H1 (cell line): ENCODE results near the gene AHR.

ENCODE experiments used
- EGR1 ChIP-seq: IDR thresholded peaks from 2 replicates; pipeline ENCODE4 v1.6.1; 2011; ENCODE audit warnings: low read depth, low read length, borderline replicate concordance
- EZH2 ChIP-seq: fragments of 200-600 bp; sonication (generic); IDR thresholded peaks from 2 replicates; pipeline ENCODE4 v1.7.1; 2012; ENCODE audit warnings: low read depth, mild to moderate bottlenecking, moderate library complexity, low read length, inconsistent platforms; ENCODE audit not compliant: severe bottlenecking
- JUN ChIP-seq: IDR thresholded peaks from 2 replicates; pipeline ENCODE4 v1.6.1; 2011; ENCODE audit warnings: low read depth, mild to moderate bottlenecking, improper control_type of control experiment, low read length
- JUND ChIP-seq: IDR thresholded peaks from 2 replicates; pipeline ENCODE4 v1.6.1; 2011; ENCODE audit warnings: mild to moderate bottlenecking, improper control_type of control experiment, low read length
- POLR2A ChIP-seq, 2 experiments: IDR thresholded peaks; 1 replicate in 1 of 2; 2 replicates in 1 of 2; pipeline ENCODE4 v1.6.1; 2011; ENCODE audit warnings: low read depth in 2 of 2, low read length in 2 of 2, mild to moderate bottlenecking in 2 of 2; ENCODE audit errors: control extremely low read depth in 1 of 2
- SRF ChIP-seq: IDR thresholded peaks from 2 replicates; pipeline ENCODE4 v1.6.1; 2011; ENCODE audit warnings: mild to moderate bottlenecking, low read depth, low read length, moderate library complexity
- TAF1 ChIP-seq: IDR thresholded peaks from 2 replicates; pipeline ENCODE4 v1.6.1; 2011; ENCODE audit warnings: mild to moderate bottlenecking, low read depth, low read length
- TF ChIP-seq, protein P1 (sequence below), 3 experiments: IDR thresholded peaks; 1 replicate in 2 of 3; 2 replicates in 1 of 3; pipeline versions ENCODE4 v1.5.1 to v1.6.1; 2011; ENCODE audit warnings: low read length in 3 of 3, mild to moderate bottlenecking in 3 of 3, inconsistent platforms in 2 of 3, low read depth in 1 of 3, moderate library complexity in 1 of 3; ENCODE audit not compliant: insufficient read depth in 1 of 3; ENCODE audit errors: control extremely low read depth in 1 of 3
- TF ChIP-seq, protein P2 (sequence below): IDR thresholded peaks from 2 replicates; pipeline ENCODE4 v1.6.1; 2011; ENCODE audit warnings: low read depth, mild to moderate bottlenecking, low read length; ENCODE audit not compliant: insufficient read depth

DNA sequence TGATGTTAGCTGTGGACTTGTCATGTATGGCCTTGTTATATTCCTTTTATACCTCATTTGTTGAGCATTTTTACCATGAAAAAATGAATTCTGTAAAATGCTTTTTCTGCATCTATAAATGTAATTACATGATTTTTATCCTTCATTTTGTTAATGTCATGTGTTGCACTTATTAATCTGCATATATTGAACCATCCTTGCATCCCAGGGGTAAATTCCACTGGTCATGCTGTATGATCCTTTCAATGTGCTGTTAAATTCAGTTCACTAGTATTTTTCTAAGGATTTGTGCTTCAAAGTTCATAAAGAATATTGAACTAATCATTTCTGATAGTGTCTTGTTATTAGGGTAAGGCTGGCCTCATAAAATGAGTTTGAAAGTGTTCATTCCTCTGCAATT, 31.9 kb upstream of the AHR start:
- TF ChIP-seq JUN, result no peak
- TF ChIP-seq, protein P1, sequence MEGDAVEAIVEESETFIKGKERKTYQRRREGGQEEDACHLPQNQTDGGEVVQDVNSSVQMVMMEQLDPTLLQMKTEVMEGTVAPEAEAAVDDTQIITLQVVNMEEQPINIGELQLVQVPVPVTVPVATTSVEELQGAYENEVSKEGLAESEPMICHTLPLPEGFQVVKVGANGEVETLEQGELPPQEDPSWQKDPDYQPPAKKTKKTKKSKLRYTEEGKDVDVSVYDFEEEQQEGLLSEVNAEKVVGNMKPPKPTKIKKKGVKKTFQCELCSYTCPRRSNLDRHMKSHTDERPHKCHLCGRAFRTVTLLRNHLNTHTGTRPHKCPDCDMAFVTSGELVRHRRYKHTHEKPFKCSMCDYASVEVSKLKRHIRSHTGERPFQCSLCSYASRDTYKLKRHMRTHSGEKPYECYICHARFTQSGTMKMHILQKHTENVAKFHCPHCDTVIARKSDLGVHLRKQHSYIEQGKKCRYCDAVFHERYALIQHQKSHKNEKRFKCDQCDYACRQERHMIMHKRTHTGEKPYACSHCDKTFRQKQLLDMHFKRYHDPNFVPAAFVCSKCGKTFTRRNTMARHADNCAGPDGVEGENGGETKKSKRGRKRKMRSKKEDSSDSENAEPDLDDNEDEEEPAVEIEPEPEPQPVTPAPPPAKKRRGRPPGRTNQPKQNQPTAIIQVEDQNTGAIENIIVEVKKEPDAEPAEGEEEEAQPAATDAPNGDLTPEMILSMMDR (IDR thresholded peaks at IDR 0.05; ENCODE audit: control extremely low read depth in 1 of 3, insufficient read depth in 1 of 3, low read depth in 1 of 3, low read length in 3 of 3), result no peak
- no peak for TF ChIP-seq POLR2A (IDR thresholded peaks at IDR 0.05; ENCODE audit: control extremely low read depth in 1 of 2, low read depth in 2 of 2, low read length in 2 of 2)
- TF ChIP-seq EGR1, result no peak
- TF ChIP-seq, protein P2, sequence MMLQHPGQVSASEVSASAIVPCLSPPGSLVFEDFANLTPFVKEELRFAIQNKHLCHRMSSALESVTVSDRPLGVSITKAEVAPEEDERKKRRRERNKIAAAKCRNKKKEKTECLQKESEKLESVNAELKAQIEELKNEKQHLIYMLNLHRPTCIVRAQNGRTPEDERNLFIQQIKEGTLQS, result no peak
- TF ChIP-seq EZH2, result no peak
- TF ChIP-seq SRF, result no peak
- no peak for TF ChIP-seq JUND
- no peak for TF ChIP-seq TAF1
